T-cell (primary cell): Measurements from ENCODE around the gene MAOB. TPM values are rescaled to one million over a fixed set of nuclear protein-coding genes. Genes with fewer than 3 reads are reported as not detected.
A peak's percentile ranks its signal among the peaks of the same experiment; 100 is the strongest.

Experiments used
- ATAC-seq, 4 experiments: fragments of 200-7000 bp in 3 of 4; fragments of 150-1000 bp in 1 of 4; cut with Tn5 transposase; replicated peaks in 1 of 4; 1 replicate in 3 of 4; 2 replicates in 1 of 4; pipeline ENCODE4 v1.10.0; 2021; ENCODE audit warnings: moderate library complexity in 3 of 4, mild to moderate bottlenecking in 2 of 4, moderate number of reproducible peaks in 1 of 4
- CTCF ChIA-PET, 2 donors: fragments of 300-600 bp; sonication (Branson Sonifier 250); formaldehyde crosslinking; loops; one replicate each; lab custom pipeline; 2022; ENCODE audit warnings: antibody characterized with exemption in 2 of 2; lab: Charles Lee
- POLR2A ChIA-PET, 2 donors: fragments of 300-600 bp; sonication (Branson Sonifier 250); formaldehyde crosslinking; loops; one replicate each; lab custom pipeline; 2022; ENCODE audit warnings: antibody characterized with exemption in 2 of 2; lab: Charles Lee
- DNase-seq, 35 experiments: peaks; one replicate each; pipeline versions ENCODE4 v3.0.0 to v3.0.0-alpha.2; 2013 to 2023
- H3K27ac ChIP-seq: one replicate; pipeline ENCODE4 v1.5.1; 2013; ENCODE audit warnings: low read length
- H3K27me3 ChIP-seq, 2 experiments: replicated peaks in 1 of 2; 1 replicate in 1 of 2; 2 replicates in 1 of 2; pipeline versions ENCODE4 v1.6.1 to v1.7.0; 2013; ENCODE audit warnings: low read length in 1 of 2, mixed read lengths in 1 of 2; ENCODE audit not compliant: control insufficient read depth in 2 of 2, insufficient read depth in 2 of 2; ENCODE audit errors: extremely low read depth in 1 of 2
- H3K36me3 ChIP-seq, 2 donors: 1 replicate in 1 of 2; 2 replicates in 1 of 2; pipeline versions ENCODE4 v1.6.1 to v1.7.0; 2013; ENCODE audit warnings: low read length in 1 of 2; ENCODE audit not compliant: control insufficient read depth in 2 of 2, insufficient read depth in 1 of 2; ENCODE audit errors: extremely low read depth in 1 of 2
- H3K4me1 ChIP-seq, 2 experiments: 1 replicate in 1 of 2; 2 replicates in 1 of 2; pipeline versions ENCODE4 v1.6.1 to v1.7.0; 2013; ENCODE audit warnings: low read length in 2 of 2, mixed read lengths in 1 of 2; ENCODE audit not compliant: insufficient read depth in 2 of 2, control insufficient read depth in 1 of 2; ENCODE audit errors: extremely low read depth in 1 of 2
- H3K4me3 ChIP-seq, 2 donors: 1 replicate in 1 of 2; 2 replicates in 1 of 2; pipeline versions ENCODE4 v1.5.1 to v1.7.0; 2013; ENCODE audit warnings: mild to moderate bottlenecking in 2 of 2, low read length in 1 of 2, moderate library complexity in 1 of 2; ENCODE audit not compliant: control insufficient read depth in 1 of 2; ENCODE audit errors: extremely low read depth in 1 of 2
- H3K9me3 ChIP-seq: 2 replicates; pipeline ENCODE4 v1.7.0; 2013
- H3K27ac Mint-ChIP-seq, 2 donors: one replicate each; pipeline ENCODE4 v1.8.0; 2020 to 2021; ENCODE audit warnings: mild to moderate bottlenecking in 2 of 2, mixed read lengths in 2 of 2
- H3K27me3 Mint-ChIP-seq, 2 donors: one replicate each; pipeline ENCODE4 v1.8.0; 2021 to 2022; ENCODE audit warnings: mixed read lengths in 2 of 2
- H3K36me3 Mint-ChIP-seq: one replicate; pipeline ENCODE4 v1.8.0; 2021; ENCODE audit warnings: mixed read lengths
- H3K4me1 Mint-ChIP-seq, 3 donors: one replicate each; pipeline ENCODE4 v1.8.0; 2020 to 2022; ENCODE audit warnings: mixed read lengths in 3 of 3, mild to moderate bottlenecking in 1 of 3
- H3K4me3 Mint-ChIP-seq, 3 donors: one replicate each; pipeline ENCODE4 v1.8.0; 2020 to 2022; ENCODE audit warnings: mild to moderate bottlenecking in 3 of 3, mixed read lengths in 3 of 3, moderate library complexity in 3 of 3
- H3K9me3 Mint-ChIP-seq, 3 donors: one replicate each; pipeline ENCODE4 v1.8.0; 2020 to 2022; ENCODE audit warnings: mixed read lengths in 3 of 3
- WGBS: methylation state at CpG from one replicate; pipeline ENCODE4 v1.1.5; 2013; ENCODE audit warnings: missing lambda C conversion rate; ENCODE audit not compliant: insufficient coverage; 5-methylcytosine and 5-hydroxymethylcytosine counted together
- total RNA-seq, 35 experiments: library from RNA in 6 of 35; stranded (reverse) in 6 of 35; fragments of 120-200 nt in 1 of 35; gene quantifications; one replicate each; pipeline versions ENCODE4 v1.2.1 to v1.2.4 and lab custom pipeline; 2013 to 2026

Gene MAOB
- total RNA-seq, 5 donors from 2014 or later (not counting 1 experiment from before 2014, with no cell fraction given): 0.13 to 0.20 (median 0.16) TPM; not detected in 2

GRCh38 chrX:43835559-43835958 lies 46.7 kb downstream of the MAOB start:
- WGBS: no CpG with 5 or more reads among the region's 1 CpG
- no peaks in the 10 kb centered on the region for H3K9me3 Mint-ChIP-seq
- Histone ChIP-seq H3K4me3 (no peak overlapping the region), H3K27ac (no peak overlapping the region), H3K36me3 (no peaks in the 10 kb centered on the region), H3K4me1 (no peaks in the 10 kb centered on the region), H3K9me3 (no peaks in the 10 kb centered on the region), H3K27me3 (no peaks in the 10 kb centered on the region)
- no peak overlapping the region for H3K27ac Mint-ChIP-seq
- H3K4me1 Mint-ChIP-seq: peaks cover 0 to 2% (median 0%) of the 10 kb centered on the region in 3 donors
- H3K27me3 Mint-ChIP-seq: peaks cover 6 to 28% of the 10 kb centered on the region in 2 donors
- no peaks in the 10 kb centered on the region for H3K36me3 Mint-ChIP-seq
- POLR2A ChIA-PET: interaction anchor here in 1 of 2 donors (0.8 kb wide), 1 partner anchor 1172 kb away, joined by 4 read pairs; no protein-coding TSS in a partner anchor
- CTCF ChIA-PET: interaction anchor here in 1 of 2 donors (0.5 to 1.2 kb wide), 3 partner anchors 60 to 1351 kb away, joined by 3 to 4 read pairs (median 3); no protein-coding TSS in a partner anchor
- H3K4me3 Mint-ChIP-seq: no peak overlapping the region
- ATAC-seq (no peak), DNase-seq (no peak)

GRCh38 chrX:43827791-43828190 lies 54.5 kb downstream of the MAOB start:
- Histone ChIP-seq H3K4me3 (no peak overlapping the region), H3K27ac (no peak overlapping the region), H3K27me3 (no peaks in the 10 kb centered on the region), H3K36me3 (no peaks in the 10 kb centered on the region), H3K9me3 (no peaks in the 10 kb centered on the region), H3K4me1 (no peaks in the 10 kb centered on the region)
- Mint-ChIP-seq H3K9me3 (no peaks in the 10 kb centered on the region), H3K27me3 (peaks cover 0 to 22% of the 10 kb centered on the region in 2 donors), H3K4me3 (no peak overlapping the region), H3K27ac (no peak overlapping the region), H3K4me1 (no peaks in the 10 kb centered on the region), H3K36me3 (no peaks in the 10 kb centered on the region)
- ATAC-seq: no peak
- CTCF ChIA-PET: no interaction called here
- POLR2A ChIA-PET: no interaction called here
- no peak for DNase-seq

DNA sequence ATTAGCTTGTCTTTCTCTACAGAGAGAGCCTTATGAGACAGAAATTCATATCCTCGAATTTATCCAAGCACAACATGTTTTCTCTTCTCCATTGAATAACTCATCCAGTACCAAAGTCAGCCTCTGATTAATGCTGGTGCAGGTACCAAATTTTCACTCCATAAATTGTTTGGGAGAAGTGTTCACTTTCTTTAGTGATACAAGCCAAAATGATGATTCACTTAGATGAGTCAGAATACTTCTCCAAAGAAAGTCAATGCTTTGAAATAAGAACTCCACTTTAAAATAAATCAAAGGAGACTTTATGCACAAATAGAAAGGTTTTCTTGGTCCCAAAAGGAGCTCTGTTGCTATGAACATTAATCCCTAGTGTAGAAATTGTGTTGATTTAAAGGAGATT lies 60.2 kb downstream of the MAOB start:
- ChIA-PET CTCF (no interaction called here), POLR2A (no interaction called here)
- DNase-seq: no peak
- Histone ChIP-seq H3K4me1 (no peaks in the 10 kb centered on the region), H3K27me3 (no peaks in the 10 kb centered on the region), H3K9me3 (no peaks in the 10 kb centered on the region), H3K36me3 (no peaks in the 10 kb centered on the region), H3K4me3 (no peak overlapping the region), H3K27ac (no peak overlapping the region)
- no peak for ATAC-seq
- no peaks in the 10 kb centered on the region for H3K36me3 Mint-ChIP-seq
- no peak overlapping the region for H3K27ac Mint-ChIP-seq
- H3K4me1 Mint-ChIP-seq: no peaks in the 10 kb centered on the region
- WGBS: no CpG with 5 or more reads among the region's 1 CpG
- no peaks in the 10 kb centered on the region for H3K9me3 Mint-ChIP-seq
- peaks cover 9 to 23% of the 10 kb centered on the region in 2 donors for H3K27me3 Mint-ChIP-seq
- no peak overlapping the region for H3K4me3 Mint-ChIP-seq

DNA sequence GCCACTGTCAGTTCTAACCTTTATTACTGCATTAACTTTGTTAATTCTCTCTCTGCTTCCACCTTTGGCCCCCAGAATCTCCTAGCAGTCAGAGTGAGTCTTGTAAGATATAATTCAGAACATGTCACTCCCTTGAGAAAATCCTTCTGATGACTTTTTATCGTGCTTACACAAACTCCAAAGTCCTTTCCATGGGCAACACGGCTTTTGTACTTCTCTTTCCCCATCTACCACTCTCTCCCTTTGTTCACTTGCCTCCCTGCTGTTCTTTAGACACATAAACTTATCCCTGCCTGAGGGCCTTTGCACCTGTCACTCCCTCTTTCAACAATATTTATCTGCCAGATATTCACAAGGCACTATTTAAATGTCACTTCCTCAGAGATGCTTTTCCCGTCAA lies 64.8 kb downstream of the MAOB start:
- no peaks in the 10 kb centered on the region for H3K36me3 ChIP-seq
- peaks cover 9 to 15% of the 10 kb centered on the region in 2 donors for H3K27me3 Mint-ChIP-seq
- ATAC-seq (no peak), DNase-seq (no peak)
- no peaks in the 10 kb centered on the region for H3K36me3 Mint-ChIP-seq
- H3K4me1 ChIP-seq: peaks cover 0 to 7% of the 10 kb centered on the region in 2 experiments
- no peak overlapping the region for H3K27ac Mint-ChIP-seq
- H3K27ac ChIP-seq: no peak overlapping the region
- H3K9me3 Mint-ChIP-seq: no peaks in the 10 kb centered on the region
- H3K4me3 Mint-ChIP-seq: no peak overlapping the region
- no peaks in the 10 kb centered on the region for H3K9me3 ChIP-seq
- H3K27me3 ChIP-seq: no peaks in the 10 kb centered on the region
- no peak overlapping the region for H3K4me3 ChIP-seq
- ChIA-PET CTCF (no interaction called here), POLR2A (no interaction called here)
- peaks cover 7 to 13% (median 8%) of the 10 kb centered on the region in 3 donors for H3K4me1 Mint-ChIP-seq
- WGBS: 83% methylated on average over 1 of the region's 3 CpGs

GRCh38 chrX:43815209-43815608 lies 67.0 kb downstream of the MAOB start:
- WGBS: no CpG with 5 or more reads among the region's 2 CpGs
- H3K4me3 Mint-ChIP-seq: no peak overlapping the region
- no peaks in the 10 kb centered on the region for H3K36me3 Mint-ChIP-seq
- H3K27ac Mint-ChIP-seq: no peak overlapping the region
- no peaks in the 10 kb centered on the region for H3K27me3 ChIP-seq
- no peak overlapping the region for H3K4me3 ChIP-seq
- CTCF ChIA-PET: no interaction called here
- DNase-seq (no peak), ATAC-seq (no peak)
- H3K9me3 ChIP-seq: no peaks in the 10 kb centered on the region
- H3K4me1 Mint-ChIP-seq: peaks cover 7 to 13% (median 8%) of the 10 kb centered on the region in 3 donors
- H3K27ac ChIP-seq: no peak overlapping the region
- no peaks in the 10 kb centered on the region for H3K9me3 Mint-ChIP-seq
- POLR2A ChIA-PET: no interaction called here
- H3K27me3 Mint-ChIP-seq: peaks cover 9 to 14% of the 10 kb centered on the region in 2 donors
- peaks cover 0 to 7% of the 10 kb centered on the region in 2 experiments for H3K4me1 ChIP-seq
- no peaks in the 10 kb centered on the region for H3K36me3 ChIP-seq

DNA sequence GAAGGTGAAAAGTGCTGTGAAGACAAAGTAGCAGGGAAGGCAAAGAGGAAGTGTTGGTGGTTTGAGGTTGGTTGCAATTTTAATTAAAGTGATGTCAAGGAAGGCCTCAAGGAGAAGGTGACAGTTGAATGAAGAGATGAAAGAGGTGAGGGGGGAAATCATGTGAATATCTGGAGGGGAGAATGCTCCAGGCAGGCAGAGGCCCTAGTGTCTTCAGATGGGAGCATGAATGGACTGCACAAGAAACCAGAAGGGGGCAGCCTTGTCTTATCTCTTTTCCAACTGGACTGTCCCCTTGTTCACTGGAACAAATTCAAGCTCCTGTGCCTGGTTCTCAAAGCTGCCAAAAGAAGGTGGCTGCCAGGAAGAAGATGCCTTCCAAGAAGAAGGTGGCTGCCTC lies 68.4 kb downstream of the MAOB start:
- DNase-seq (peak in 1 of 35 experiments; percentile 11), ATAC-seq (peak in 1 of 4 experiments; percentile 12)
- POLR2A ChIA-PET: no interaction called here
- Mint-ChIP-seq H3K4me3 (no peak overlapping the region), H3K27me3 (peaks cover 9 to 15% of the 10 kb centered on the region in 2 donors), H3K27ac (no peak overlapping the region), H3K4me1 (peaks cover 7 to 13% (median 8%) of the 10 kb centered on the region in 3 donors), H3K36me3 (no peaks in the 10 kb centered on the region), H3K9me3 (no peaks in the 10 kb centered on the region)
- H3K9me3 ChIP-seq: no peaks in the 10 kb centered on the region
- H3K36me3 ChIP-seq: no peaks in the 10 kb centered on the region
- no peak overlapping the region for H3K4me3 ChIP-seq
- H3K27ac ChIP-seq: no peak overlapping the region
- H3K4me1 ChIP-seq: peaks cover 0 to 7% of the 10 kb centered on the region in 2 experiments
- no peaks in the 10 kb centered on the region for H3K27me3 ChIP-seq
- CTCF ChIA-PET: interaction anchor here in 1 of 2 donors (0.6 kb wide), 1 partner anchor 1956 kb away, joined by 4 read pairs; no protein-coding TSS in a partner anchor

DNA sequence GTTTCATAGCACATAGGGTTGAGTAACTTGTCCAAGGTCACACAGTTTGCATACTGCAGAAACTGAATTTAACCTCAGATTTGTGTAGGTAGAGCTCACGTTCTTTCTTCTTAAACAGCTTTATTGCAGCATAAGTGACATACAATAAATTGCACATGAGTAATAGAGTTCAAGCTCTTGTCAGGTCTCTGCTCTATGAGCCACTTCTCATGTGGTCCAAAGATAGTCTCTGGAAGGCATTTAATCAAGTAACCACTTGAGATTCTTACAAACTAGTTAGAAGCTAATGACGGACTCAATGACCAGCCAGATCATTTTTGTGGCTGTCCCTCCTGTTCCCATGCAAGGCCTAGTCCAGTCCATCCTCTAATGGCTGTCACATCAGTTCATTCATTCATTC lies 68.9 kb downstream of the MAOB start:
- WGBS: 67% methylated on average over 1 of the region's 2 CpGs
- H3K27me3 Mint-ChIP-seq: peaks cover 6 to 15% of the 10 kb centered on the region in 2 donors
- H3K4me3 ChIP-seq: no peak overlapping the region
- peaks cover 7 to 13% (median 8%) of the 10 kb centered on the region in 3 donors for H3K4me1 Mint-ChIP-seq
- no peak overlapping the region for H3K27ac Mint-ChIP-seq
- H3K36me3 ChIP-seq: no peaks in the 10 kb centered on the region
- H3K36me3 Mint-ChIP-seq: no peaks in the 10 kb centered on the region
- H3K4me1 ChIP-seq: peaks cover 0 to 7% of the 10 kb centered on the region in 2 experiments
- H3K9me3 Mint-ChIP-seq: no peaks in the 10 kb centered on the region
- ATAC-seq (no peak), DNase-seq (no peak)
- ChIA-PET POLR2A (no interaction called here), CTCF (no interaction called here)
- no peak overlapping the region for H3K4me3 Mint-ChIP-seq
- H3K27me3 ChIP-seq: no peaks in the 10 kb centered on the region
- no peaks in the 10 kb centered on the region for H3K9me3 ChIP-seq
- H3K27ac ChIP-seq: no peak overlapping the region
